NCI-H146 (cell line): ENCODE measurements around the gene NUDT9.
"Not testable (repeated sequence)": the region's sequence is repeated elsewhere in the genome, so short reads cannot be mapped to it uniquely, and the experiment has no call there.

Source experiments
- DNase-seq: peaks from one replicate; lab custom pipeline; 2025; lab: John Stamatoyannopoulos, UW

NUDT9 gene

GRCh38 chr4:87422104-87423052 lies at the start of gene NUDT9:
Gene NUDT9, plus strand, starts transcription at chr4:87422573. Its CDS starts 333 bp downstream, at chr4:87422906.
- DNase-seq = peak; percentile 78

- no peak for DNase-seq
Observed at GRCh38 chr4:87375719-87376291, 46.6 kb upstream of the NUDT9 start.

GRCh38 chr4:87377816-87378215 lies 44.6 kb upstream of the NUDT9 start:
- DNase-seq = no peak

- DNase-seq = no peak
Observed at GRCh38 chr4:87382116-87382515, 40.3 kb upstream of the NUDT9 start.

- no peak for DNase-seq
Observed at GRCh38 chr4:87382931-87383330, 39.4 kb upstream of the NUDT9 start.

GRCh38 chr4:87384466-87385132 lies 37.8 kb upstream of the NUDT9 start:
- DNase-seq = not testable (repeated sequence)

GRCh38 chr4:87387237-87387636 lies 35.1 kb upstream of the NUDT9 start:
- DNase-seq = no peak

- DNase-seq = no peak
Observed at GRCh38 chr4:87388901-87389300, 33.5 kb upstream of the NUDT9 start.

- not testable (repeated sequence) for DNase-seq
Observed at GRCh38 chr4:87390055-87390454, 32.3 kb upstream of the NUDT9 start.

- no peak for DNase-seq
Observed at GRCh38 chr4:87390551-87390890, 31.9 kb upstream of the NUDT9 start.

GRCh38 chr4:87390891-87391575 lies 31.3 kb upstream of the NUDT9 start, which contains the start of gene HSD17B11:
Gene HSD17B11, minus strand, starts transcription at chr4:87391188. Its CDS starts 118 bp downstream, at chr4:87391070.
- DNase-seq = peak; percentile 79

GRCh38 chr4:87391576-87392054 lies 30.8 kb upstream of the NUDT9 start:
- no peak for DNase-seq

- no peak for DNase-seq
Observed at GRCh38 chr4:87392183-87392582, 30.2 kb upstream of the NUDT9 start.

GRCh38 chr4:87395073-87395472 lies 27.3 kb upstream of the NUDT9 start:
- DNase-seq = not testable (repeated sequence)

- not testable (repeated sequence) for DNase-seq
Observed at GRCh38 chr4:87395851-87396250, 26.5 kb upstream of the NUDT9 start.

- no peak for DNase-seq
Observed at GRCh38 chr4:87399148-87399547, 23.2 kb upstream of the NUDT9 start.

GRCh38 chr4:87399954-87400353 lies 22.4 kb upstream of the NUDT9 start:
- no peak for DNase-seq

- not testable (repeated sequence) for DNase-seq
Observed at GRCh38 chr4:87403732-87404131, 18.6 kb upstream of the NUDT9 start.

- no peak for DNase-seq
Observed at GRCh38 chr4:87405211-87405820, 17.1 kb upstream of the NUDT9 start.

- DNase-seq = no peak
Observed at GRCh38 chr4:87406462-87406861, 15.9 kb upstream of the NUDT9 start.

GRCh38 chr4:87406902-87407301 lies 15.5 kb upstream of the NUDT9 start:
- DNase-seq = not testable (repeated sequence)
